NCI-H2196 (cell line): Measurements from ENCODE around the gene UCP3.

Experiments used
- DNase-seq: peaks from one replicate; lab custom pipeline; 2025; ENCODE audit not compliant: unreplicated experiment; lab: John Stamatoyannopoulos, UW

Gene UCP3

DNA sequence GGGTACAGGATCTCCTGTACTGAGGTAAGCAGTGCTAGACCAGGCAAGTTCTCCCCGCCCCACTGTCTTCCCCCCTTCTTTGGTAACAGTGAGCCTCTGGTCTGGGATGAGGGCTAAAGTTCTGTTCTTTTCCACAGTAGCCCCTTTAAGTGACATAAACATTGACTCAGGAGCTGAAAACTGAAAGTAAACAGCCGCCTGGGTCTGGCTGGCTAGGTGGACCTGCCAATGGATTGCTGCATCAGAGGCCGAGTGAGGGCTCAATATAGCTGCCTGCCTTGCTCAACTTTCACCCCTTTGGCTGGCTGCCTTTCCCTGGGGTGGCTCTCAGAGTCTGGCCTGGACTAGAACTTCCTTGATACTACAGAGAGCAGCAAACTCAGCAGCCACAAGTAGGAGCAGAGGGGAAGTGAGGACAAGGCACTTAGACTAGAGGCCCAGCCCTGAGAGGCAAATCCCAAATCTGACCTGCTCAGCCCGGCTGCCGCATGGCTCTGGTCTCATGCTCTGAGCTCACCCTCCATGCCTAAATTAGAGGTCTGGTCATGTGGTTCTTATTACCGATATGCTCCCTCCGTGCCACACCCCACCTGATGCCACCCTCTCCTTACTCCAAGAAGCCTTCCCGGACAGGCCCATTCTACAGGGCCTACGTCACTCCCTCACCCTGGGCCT is 9.6 kb upstream of the UCP3 start:
- DNase-seq: peak; percentile 77

GRCh38 chr11:74017631-74018030 is 8.7 kb upstream of the UCP3 start:
- DNase-seq: no peak

GRCh38 chr11:74015919-74016684 is 7.2 kb upstream of the UCP3 start:
- no peak for DNase-seq

DNA sequence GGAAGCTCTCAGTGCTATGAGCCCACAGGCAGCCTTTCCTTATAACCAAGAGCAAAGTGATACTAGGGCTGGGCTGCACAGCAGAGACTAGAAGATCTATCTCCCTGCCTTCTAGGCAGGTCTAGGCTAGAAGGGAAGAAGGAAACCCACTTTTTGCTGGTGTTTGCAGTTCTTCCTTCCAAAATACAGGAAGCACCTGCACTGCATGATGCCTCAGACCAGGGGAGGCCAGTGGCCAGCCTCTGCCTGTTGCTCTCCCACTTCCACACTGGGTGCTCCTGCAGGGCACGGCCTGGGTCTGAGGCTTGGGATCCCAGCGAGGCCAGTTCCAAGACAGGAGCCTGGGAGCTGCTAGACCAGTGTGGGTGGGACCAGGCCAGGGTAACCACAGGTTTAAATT is 6.0 kb upstream of the UCP3 start:
- no peak for DNase-seq

- no peak for DNase-seq
Observed at GRCh38 chr11:74013141-74013540, 4.3 kb upstream of the UCP3 start.

DNA sequence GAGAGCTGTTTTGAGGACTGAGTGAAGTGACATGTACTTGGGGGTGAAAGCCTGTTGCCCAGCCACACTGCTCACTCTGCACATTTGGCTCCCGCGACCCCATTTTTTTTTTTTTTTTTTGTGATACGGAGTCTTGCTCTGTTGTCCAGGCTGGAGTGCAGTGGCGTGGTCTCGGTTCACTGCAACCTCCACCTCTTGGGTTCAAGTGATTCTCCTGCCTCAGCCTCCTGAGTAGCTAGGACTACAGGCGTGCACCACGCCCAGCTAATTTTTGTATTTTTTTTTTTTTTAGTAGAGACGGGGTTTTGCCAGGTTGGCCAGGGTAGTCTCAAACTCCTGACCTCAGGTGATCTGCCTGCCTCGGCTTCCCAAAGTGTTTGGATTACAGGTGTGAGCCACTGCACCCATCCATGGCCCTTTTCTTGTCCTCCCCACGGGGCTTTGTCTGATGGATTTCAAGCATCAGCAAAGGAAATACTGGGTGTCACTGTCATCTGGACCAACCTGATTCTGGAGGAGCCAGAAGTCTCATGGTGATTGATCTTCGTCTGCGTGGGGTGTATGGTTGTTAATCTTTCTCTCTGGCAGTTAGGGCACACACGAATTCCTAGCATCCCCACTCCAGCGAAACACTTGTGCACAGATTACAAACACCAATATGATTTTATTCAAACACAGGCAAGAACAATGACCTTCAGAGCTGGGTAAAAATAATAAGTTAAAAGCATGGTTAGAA is 3.4 kb upstream of the UCP3 start:
- no peak for DNase-seq

GRCh38 chr11:74011360-74012073 is 2.6 kb upstream of the UCP3 start:
- no peak for DNase-seq

- peak; percentile 33 for DNase-seq
Observed at GRCh38 chr11:74010306-74011300, 1.7 kb upstream of the UCP3 start.

DNA sequence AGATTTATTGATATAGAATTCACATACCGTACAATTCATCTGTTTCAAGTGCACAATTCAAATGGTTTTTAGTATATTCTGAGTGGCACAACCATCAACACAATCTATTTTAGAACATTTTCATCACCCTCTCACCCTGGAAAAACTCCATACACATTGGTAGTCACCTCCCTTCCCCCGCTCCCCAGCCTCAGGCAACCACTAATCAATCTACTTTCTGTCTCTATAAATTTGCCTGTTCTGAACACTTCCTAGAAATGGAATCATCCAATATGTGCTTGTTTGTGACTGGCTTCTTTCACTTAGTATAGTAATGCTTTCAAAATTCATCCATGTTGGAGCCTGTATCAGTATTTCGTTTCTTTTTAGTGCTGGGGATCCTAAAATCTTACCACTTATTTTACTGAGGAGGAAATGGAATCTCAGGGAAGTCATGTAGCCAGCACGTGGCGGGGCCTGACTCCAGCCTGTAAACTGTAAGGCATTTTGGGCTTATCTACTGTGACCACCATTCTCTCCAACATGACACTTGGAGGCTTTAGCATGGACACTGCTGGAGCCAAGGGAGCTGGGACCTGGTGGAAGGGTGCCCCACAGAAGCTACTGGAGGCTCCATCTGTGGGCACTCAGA is 905 bp upstream of the UCP3 start:
- no peak for DNase-seq

DNA sequence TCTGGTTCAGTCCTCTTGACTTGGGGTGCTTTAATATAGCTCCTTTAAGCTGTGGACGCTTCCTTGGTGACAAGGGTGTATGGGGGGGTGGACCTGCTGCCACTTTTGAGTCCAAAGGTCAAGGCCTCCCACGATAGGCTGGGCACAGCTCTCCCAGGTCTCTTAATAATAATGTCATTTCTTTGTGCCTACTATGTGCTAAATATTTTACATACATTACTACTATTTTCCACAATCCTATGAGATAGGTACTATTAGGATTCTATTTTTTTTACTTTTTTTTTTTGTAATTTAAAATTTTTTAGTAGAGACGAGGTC is 304 bp upstream of the UCP3 start:
- no peak for DNase-seq

- DNase-seq: no peak
Observed at GRCh38 chr11:74007691-74008372, 1.1 kb downstream of the UCP3 start.

- DNase-seq: no peak
Observed at GRCh38 chr11:74006743-74007304, 2.1 kb downstream of the UCP3 start.

- DNase-seq: no peak
Observed at GRCh38 chr11:74005721-74006517, 3.0 kb downstream of the UCP3 start.

DNA sequence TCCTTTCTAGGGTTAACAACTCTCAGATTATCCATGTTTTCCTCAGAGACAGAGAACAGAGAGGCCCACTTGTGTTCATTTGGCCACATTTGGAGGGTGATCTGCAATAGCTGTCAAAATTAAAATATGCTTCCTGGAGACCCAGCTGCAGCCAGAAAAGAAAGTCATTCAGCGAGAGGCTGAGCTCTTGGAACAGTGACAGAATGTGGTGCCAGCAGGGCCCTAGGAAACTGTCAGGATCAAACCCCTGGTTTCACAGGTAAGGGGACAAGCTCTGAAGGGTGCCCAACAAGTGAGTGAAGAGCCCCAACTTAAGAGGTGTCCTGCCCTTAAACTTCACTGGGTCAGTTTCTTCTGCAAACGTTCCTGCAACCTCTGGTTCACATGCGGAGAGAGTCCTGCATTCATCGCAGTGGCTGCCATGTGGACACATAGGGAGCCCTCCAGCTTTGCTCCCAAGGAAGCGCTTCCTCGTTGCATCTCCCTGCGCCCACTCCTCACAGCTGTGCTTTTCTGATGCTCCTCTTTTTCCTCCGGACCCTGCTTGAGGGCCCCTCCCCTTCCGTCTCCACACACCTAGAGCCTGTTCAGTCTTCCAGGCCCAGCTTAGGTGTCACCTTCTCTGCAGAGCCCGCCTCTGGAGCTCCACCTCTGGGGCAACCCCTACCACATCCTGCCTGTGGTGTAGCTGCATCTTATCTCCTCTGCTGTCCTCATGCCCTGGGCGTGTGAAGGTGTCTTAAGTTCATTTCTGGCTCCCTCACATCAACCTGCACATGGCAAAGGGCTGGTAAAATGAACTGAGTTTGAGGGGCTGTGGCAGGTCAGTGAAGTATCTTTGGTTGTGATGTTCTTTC is 3.9 kb downstream of the UCP3 start:
- DNase-seq: no peak

GRCh38 chr11:74004046-74004695 is 4.7 kb downstream of the UCP3 start:
- no peak for DNase-seq

GRCh38 chr11:74002832-74003231 is 6.1 kb downstream of the UCP3 start:
- DNase-seq: no peak

- no peak for DNase-seq
Observed at GRCh38 chr11:74001822-74002286, 7.0 kb downstream of the UCP3 start.
